ENCODE measurements around the gene THAP7. TPM values are rescaled to one million over a fixed set of nuclear protein-coding genes. Genes with fewer than 3 reads are reported as not detected.

THAP7 gene
- polyA plus RNA-seq, 1 donor (not counting 4 experiments of a cell fraction or from before 2014, with no cell fraction given) = 10.4 TPM

DNA sequence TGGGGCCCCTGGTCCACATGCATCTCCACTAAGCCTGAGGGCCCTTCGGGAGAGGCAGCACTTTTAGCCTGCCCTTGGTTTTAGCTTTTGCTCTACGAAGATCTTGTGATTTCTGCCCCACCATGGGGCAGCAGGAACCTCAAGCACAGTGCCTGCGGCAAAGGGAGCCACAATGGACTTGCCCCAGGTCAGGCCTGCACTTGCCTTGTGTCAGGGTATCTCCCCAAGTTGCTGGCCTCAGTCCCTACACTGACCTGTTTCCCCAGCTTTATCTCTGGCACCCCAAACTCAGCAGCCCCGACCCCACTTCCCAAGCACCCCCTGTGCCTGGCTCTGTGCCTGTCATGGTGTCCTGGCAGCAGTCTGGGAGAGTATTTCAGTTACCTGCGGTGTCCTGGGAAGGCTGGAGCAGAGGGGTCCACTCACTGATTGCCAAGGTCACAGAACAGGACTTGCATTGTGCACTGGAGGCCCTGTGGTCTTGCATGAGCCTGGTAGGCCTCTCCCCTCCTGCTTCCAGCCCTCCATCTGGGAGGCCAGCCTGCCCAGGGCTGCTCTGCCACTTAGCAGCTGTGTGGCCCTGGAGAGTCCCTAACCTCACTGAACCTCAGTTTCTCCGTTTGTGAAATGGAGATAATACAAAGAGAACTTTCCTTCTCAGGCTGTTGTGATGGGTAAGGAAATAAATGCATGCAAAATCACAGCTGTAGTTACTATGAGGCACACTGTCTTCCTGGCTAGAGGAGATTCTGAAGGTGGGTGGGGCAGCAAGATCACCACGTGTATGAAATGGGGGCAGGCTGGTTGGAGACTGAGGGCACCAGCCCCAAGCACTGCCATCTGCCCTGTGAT lies 38.5 kb downstream of the THAP7 start:
- dilution Hi-C loops (cut with MboI; ENCODE audit: extremely low pct_ligation_motif_present, low sequenced_read_pairs) = no loop called here
- Histone ChIP-seq H3K9me3 (ENCODE audit: control insufficient read depth, low read depth, low read length) (no peaks in the 10 kb centered on the region), H3K9me1 (ENCODE audit: control insufficient read depth, extremely low read depth, insufficient read depth, low read length) (no peaks in the 10 kb centered on the region), H3K79me2 (ENCODE audit: control insufficient read depth, insufficient read depth, low read length) (no peaks in the 10 kb centered on the region), H2AFZ (ENCODE audit: control insufficient read depth, low read length) (no peak overlapping the region), H3K27me3 (ENCODE audit: control insufficient read depth, extremely low read depth, insufficient read depth, low read length) (peaks cover 11% of the 10 kb centered on the region), H3K4me3 (ENCODE audit: control insufficient read depth in 2 of 3, extremely low read depth in 1 of 3, insufficient read depth in 2 of 3, low read depth in 1 of 3, low read length in 3 of 3) (no peak overlapping the region), H3K9ac (ENCODE audit: control insufficient read depth, extremely low read depth, insufficient read depth, low read length) (no peak overlapping the region), H3K27ac (ENCODE audit: control insufficient read depth, insufficient read depth, low read length) (no peak overlapping the region), H3K4me2 (ENCODE audit: control insufficient read depth, extremely low read depth, insufficient read depth, low read depth, low read length) (no peak overlapping the region), H3K4me1 (ENCODE audit: control insufficient read depth, extremely low read depth, insufficient read depth, low read length) (peaks cover 17% of the 10 kb centered on the region), H4K20me1 (ENCODE audit: control insufficient read depth, extremely low read depth, insufficient read depth, low read length) (no peaks in the 10 kb centered on the region), H3K36me3 (ENCODE audit: control insufficient read depth in 2 of 2, extremely low read depth in 1 of 2, insufficient read depth in 2 of 2, low read length in 2 of 2) (no peaks in the 10 kb centered on the region)
- no peak for DNase-seq (ENCODE audit: low read depth, low spot score)
- TF ChIP-seq, protein P1, sequence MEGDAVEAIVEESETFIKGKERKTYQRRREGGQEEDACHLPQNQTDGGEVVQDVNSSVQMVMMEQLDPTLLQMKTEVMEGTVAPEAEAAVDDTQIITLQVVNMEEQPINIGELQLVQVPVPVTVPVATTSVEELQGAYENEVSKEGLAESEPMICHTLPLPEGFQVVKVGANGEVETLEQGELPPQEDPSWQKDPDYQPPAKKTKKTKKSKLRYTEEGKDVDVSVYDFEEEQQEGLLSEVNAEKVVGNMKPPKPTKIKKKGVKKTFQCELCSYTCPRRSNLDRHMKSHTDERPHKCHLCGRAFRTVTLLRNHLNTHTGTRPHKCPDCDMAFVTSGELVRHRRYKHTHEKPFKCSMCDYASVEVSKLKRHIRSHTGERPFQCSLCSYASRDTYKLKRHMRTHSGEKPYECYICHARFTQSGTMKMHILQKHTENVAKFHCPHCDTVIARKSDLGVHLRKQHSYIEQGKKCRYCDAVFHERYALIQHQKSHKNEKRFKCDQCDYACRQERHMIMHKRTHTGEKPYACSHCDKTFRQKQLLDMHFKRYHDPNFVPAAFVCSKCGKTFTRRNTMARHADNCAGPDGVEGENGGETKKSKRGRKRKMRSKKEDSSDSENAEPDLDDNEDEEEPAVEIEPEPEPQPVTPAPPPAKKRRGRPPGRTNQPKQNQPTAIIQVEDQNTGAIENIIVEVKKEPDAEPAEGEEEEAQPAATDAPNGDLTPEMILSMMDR (optimal IDR thresholded peaks at IDR 0.05 in 1 of 3, IDR thresholded peaks at IDR 0.05 in 1 of 3, conservative IDR thresholded peaks at IDR 0.05 in 1 of 3; ENCODE audit: extremely low read depth in 1 of 3, insufficient read depth in 2 of 3, low read length in 3 of 3) = no peak
- TF ChIP-seq EZH2 (IDR thresholded peaks at IDR 0.05; ENCODE audit: low read length) = no peak
- FAIRE-seq = no peak

- dilution Hi-C loops (cut with MboI; ENCODE audit: extremely low pct_ligation_motif_present, low sequenced_read_pairs) = no loop called here
- H4K20me1 ChIP-seq (ENCODE audit: control insufficient read depth, extremely low read depth, insufficient read depth, low read length) = no peaks in the 10 kb centered on the region
- peaks cover 17% of the 10 kb centered on the region for H3K4me1 ChIP-seq (ENCODE audit: control insufficient read depth, extremely low read depth, insufficient read depth, low read length)
- no peak for TF ChIP-seq EZH2 (IDR thresholded peaks at IDR 0.05; ENCODE audit: low read length)
- TF ChIP-seq, protein P1 (optimal IDR thresholded peaks at IDR 0.05 in 1 of 3, IDR thresholded peaks at IDR 0.05 in 1 of 3, conservative IDR thresholded peaks at IDR 0.05 in 1 of 3; ENCODE audit: extremely low read depth in 1 of 3, insufficient read depth in 2 of 3, low read length in 3 of 3) = no peak
- H3K9me3 ChIP-seq (ENCODE audit: control insufficient read depth, low read depth, low read length) = no peaks in the 10 kb centered on the region
- H3K4me2 ChIP-seq (ENCODE audit: control insufficient read depth, extremely low read depth, insufficient read depth, low read depth, low read length) = no peak overlapping the region
- no peak overlapping the region for H3K4me3 ChIP-seq (ENCODE audit: control insufficient read depth in 2 of 3, extremely low read depth in 1 of 3, insufficient read depth in 2 of 3, low read depth in 1 of 3, low read length in 3 of 3)
- H3K27me3 ChIP-seq (ENCODE audit: control insufficient read depth, extremely low read depth, insufficient read depth, low read length) = peaks cover 11% of the 10 kb centered on the region
- no peak overlapping the region for H3K27ac ChIP-seq (ENCODE audit: control insufficient read depth, insufficient read depth, low read length)
- H3K9ac ChIP-seq (ENCODE audit: control insufficient read depth, extremely low read depth, insufficient read depth, low read length) = no peak overlapping the region
- no peaks in the 10 kb centered on the region for H3K79me2 ChIP-seq (ENCODE audit: control insufficient read depth, insufficient read depth, low read length)
- no peak for DNase-seq (ENCODE audit: low read depth, low spot score)
- H2AFZ ChIP-seq (ENCODE audit: control insufficient read depth, low read length) = no peak overlapping the region
- no peak for FAIRE-seq
- no peaks in the 10 kb centered on the region for H3K36me3 ChIP-seq (ENCODE audit: control insufficient read depth in 2 of 2, extremely low read depth in 1 of 2, insufficient read depth in 2 of 2, low read length in 2 of 2)
- no peaks in the 10 kb centered on the region for H3K9me1 ChIP-seq (ENCODE audit: control insufficient read depth, extremely low read depth, insufficient read depth, low read length)
These were observed 39.4 kb downstream of the THAP7 start for GRCh38 chr22:20962491-20962945.
